ENCODE data around the gene TBC1D13. TPM values are rescaled to one million over a fixed set of nuclear protein-coding genes. Genes with fewer than 3 reads are reported as not detected.
"Not testable (repeated sequence)": the region's sequence is repeated elsewhere in the genome, so short reads cannot be mapped to it uniquely, and the experiment has no call there.

Gene TBC1D13
- total RNA-seq, 1 donor from 2014 or later: 23.0 TPM

GRCh38 chr9:128781187-128782070, 5.6 kb upstream of the TBC1D13 start:
- intact Hi-C loops (cut with micrococcal nuclease): no loop called here

- intact Hi-C loops (cut with micrococcal nuclease): no loop called here
Observed at GRCh38 chr9:128782669-128783068, 4.4 kb upstream of the TBC1D13 start.

DNA sequence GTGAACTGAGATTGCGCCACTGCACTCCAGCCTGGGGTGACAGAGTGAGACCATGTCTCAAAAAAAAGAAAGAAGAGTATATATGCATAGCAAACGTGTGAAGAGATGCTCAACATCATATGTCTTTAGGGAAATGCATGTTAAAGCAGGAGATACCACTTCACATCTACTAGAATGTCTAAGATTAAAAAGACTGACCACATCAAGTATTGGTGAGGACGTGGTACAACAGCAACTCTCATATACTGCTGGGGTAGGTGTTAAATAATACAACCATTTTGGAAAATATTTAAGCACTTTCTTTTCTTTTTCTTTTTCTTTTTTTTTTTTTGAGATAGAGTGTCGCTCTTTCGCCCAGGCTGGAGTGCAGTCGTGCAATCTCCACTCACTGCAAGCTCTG, 1.6 kb upstream of the TBC1D13 start:
- intact Hi-C loops (cut with micrococcal nuclease): loop anchor here (5.0 kb wide), 1 partner anchor 98 kb away; the partner anchor contains the start of gene SET

- intact Hi-C loops (cut with micrococcal nuclease): loop anchor here (1.0 to 5.0 kb wide), 10 partner anchors 16 to 447 kb away; partner anchors contain the start of genes DOLK, ENDOG, KYAT1 and MIGA2
Observed at GRCh38 chr9:128787659-128788058, 606 bp downstream of the TBC1D13 start.

DNA sequence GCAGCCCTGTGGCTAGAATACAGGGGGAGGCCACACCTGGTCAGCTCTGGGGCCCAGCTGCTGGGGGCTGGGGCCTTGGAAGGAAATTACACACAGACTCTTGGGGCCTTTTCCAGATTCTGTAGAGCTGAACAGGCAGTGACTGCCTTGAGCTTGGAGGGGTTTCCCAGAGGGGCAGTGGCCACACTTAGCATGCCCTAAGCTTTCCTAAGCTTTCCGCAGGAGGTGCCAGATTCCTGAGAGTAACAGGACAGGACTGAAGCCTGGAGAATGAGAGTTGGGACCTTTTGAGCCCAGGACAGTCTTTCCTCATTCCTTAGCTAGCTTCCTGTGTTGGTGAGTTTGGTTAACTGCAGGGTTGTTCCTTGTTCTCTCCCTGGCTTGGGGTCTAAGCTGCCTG, 1.4 kb downstream of the TBC1D13 start:
- intact Hi-C loops (cut with micrococcal nuclease): loop anchor here (5.0 kb wide), 1 partner anchor 101 kb away; the partner anchor contains the start of gene SET

DNA sequence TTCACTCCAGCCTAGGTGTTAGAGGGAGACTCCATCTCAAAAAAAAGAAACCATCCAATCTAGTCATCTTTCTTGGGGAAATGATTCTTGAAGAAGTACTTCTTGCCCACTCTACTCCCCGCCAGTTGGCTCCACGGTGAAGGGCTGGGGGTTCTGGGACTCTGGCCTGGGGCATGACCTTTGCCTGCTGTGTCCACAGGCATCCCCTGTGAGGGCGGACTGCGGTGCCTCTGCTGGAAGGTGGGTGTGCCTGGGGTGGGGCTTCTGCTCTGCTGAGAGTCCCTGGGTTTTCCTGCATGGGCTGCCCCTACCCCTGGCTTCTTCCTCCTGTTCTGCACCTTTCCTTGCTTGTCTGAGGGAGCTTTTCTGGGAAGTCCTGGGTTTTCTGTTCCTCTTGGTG, 3.5 kb downstream of the TBC1D13 start:
- intact Hi-C loops (cut with micrococcal nuclease): no loop called here

DNA sequence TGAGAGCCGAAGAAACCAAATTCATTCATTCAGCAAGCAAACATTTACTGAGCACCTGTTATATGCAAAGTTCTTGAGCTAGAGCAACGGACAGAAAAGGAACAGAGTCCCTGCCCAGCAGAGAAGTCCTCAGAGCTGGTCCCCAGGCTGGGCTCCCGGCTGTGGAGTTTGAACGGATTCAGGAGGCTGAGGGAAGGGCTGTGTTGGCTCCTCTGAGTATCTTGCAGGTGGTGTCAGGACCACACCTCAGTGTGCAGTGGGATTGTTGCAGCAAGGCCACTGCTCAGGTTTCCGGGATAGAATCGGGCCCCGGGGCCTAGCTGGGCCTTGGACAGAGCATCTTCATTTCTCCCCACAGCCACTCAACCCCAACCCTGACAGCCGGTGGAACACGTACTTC, 5.1 kb downstream of the TBC1D13 start:
- intact Hi-C loops (cut with micrococcal nuclease): no loop called here

DNA sequence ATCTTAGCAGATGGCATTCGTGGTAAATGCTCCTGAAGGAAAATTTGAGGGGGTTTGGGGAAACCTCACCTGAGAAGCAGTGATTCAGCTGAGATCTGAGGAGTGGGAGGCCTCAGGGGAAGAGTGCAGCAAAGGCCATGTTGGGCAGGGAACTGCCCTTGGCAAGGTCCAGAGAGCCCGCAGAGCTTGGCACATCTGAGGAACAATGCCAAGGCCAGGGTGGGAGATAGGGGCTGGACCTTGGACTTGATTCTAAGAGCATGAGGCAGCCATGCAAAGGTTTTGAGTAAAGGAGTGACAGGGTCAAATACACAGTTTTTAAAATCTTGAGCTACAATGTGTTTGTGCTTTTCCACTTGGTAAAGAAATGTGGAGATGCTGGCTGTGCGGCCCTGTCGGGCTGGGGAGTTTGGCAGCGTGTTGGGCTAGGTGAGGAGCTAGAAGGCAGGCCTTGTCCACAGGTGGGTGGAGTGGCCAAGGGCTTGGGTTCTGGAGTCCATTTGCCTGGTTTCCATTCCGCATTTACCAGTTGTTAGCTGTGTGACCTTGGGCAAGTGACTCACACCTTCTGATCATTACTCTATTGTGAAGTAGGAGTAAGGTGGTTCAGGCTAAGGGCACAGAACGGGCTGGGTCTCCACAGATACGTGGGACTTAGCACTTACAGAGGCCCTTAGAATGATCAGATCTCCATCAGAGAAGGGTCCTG, 6.1 kb downstream of the TBC1D13 start:
- intact Hi-C loops (cut with micrococcal nuclease): no loop called here

GRCh38 chr9:128794961-128795360, 7.9 kb downstream of the TBC1D13 start:
- intact Hi-C loops (cut with micrococcal nuclease): not testable (repeated sequence)

GRCh38 chr9:128798896-128799295, 11.8 kb downstream of the TBC1D13 start:
- intact Hi-C loops (cut with micrococcal nuclease): no loop called here

DNA sequence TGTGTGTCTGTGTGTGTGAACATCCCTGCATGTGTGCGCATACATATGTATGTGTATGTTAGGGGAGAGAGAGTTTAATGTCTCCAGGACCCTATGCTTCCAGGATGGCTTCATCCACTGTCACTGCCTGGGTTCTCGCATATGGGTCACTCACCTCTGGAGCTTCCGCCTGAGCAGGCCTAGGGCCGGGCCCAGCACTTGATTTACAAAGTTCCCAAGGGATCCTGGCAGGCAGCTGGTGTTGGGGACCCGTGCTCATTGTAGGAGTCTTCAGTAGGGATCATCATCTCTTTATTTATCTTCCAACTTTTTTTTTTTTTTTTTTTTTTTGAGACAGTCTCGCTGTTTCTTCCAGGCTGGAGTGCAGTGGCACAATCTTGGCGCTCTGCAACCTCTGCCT, 13.0 kb downstream of the TBC1D13 start:
- intact Hi-C loops (cut with micrococcal nuclease): no loop called here

DNA sequence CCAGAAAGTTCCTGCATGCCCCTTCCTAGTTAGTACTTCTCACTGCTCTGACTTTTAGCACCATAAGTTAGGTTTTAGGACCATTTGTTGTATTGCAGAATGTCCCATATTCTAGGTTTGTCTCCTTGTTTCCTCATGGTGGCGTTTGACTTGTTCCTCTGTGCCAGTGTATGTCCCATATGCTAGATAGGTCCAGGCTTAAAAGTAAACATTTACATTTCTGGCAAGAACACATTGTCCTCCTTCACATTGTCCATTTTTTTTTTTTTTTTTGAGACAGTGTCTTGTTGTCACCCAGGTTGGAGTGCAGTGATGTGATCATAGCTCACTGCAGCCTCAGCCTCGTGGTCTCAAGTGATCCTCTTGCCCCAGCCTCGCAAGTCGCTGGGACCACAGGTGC, 15.4 kb downstream of the TBC1D13 start:
- intact Hi-C loops (cut with micrococcal nuclease): no loop called here

- intact Hi-C loops (cut with micrococcal nuclease): no loop called here
Observed at GRCh38 chr9:128805661-128806060, 18.6 kb downstream of the TBC1D13 start.

- intact Hi-C loops (cut with micrococcal nuclease): no loop called here
Observed at GRCh38 chr9:128807827-128808226, 20.8 kb downstream of the TBC1D13 start.

DNA sequence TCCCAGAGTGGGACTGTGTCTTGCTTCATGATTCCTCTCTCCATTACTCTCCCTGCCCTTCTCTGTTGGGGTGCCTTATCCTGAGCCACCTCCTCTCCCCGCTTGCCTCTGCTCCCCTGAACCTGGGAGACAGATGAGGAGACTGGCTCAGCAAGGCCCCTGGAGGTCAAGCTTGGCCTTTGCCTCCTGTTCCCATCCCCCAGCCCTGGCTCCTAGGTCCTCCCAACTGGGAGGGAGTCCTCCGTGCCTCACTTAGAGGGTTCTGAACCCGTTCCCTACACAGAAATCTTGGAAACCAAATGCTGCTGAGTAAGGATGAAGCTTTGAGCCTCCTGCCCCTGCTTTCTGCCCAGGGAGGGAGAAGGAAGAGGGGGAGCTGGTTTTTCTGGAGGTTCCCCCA, 21.5 kb downstream of the TBC1D13 start:
- intact Hi-C loops (cut with micrococcal nuclease): no loop called here

DNA sequence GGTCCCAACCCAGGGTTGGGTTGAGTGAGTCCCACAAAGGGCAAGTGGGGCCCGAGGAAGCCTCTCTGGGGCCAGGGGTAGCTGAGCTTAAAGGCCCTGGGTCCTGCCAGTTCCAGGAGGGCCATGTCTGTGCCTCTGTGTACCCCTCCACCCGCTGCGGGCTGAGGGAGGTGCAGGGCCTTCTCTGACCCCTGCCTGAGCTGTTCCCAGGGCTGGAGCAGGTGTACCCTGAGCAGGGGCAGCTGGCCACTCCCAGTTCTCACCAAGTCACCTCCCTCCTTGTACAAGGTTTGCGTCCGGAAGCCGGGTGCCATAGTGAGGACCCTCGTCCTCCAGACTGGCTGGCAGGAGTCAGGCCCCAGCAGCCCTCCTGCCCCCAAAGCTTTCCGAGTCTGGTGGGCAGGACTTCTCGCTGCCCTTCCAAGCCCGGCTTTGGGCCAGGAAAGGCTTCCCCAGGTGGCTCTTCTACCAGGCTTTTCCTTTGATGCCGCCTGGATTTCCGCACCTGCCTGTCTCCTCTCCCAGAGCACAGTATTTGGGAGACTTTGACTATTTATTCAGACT, 22.1 kb downstream of the TBC1D13 start:
- intact Hi-C loops (cut with micrococcal nuclease): no loop called here

- intact Hi-C loops (cut with micrococcal nuclease): no loop called here
Observed at GRCh38 chr9:128809831-128810230, 22.8 kb downstream of the TBC1D13 start.

GRCh38 chr9:128810873-128811272, 23.8 kb downstream of the TBC1D13 start:
- intact Hi-C loops (cut with micrococcal nuclease): no loop called here

GRCh38 chr9:128818099-128818838, 31.2 kb downstream of the TBC1D13 start, which contains the start of gene ENDOG:
ENDOG (plus strand) TSS chr9:128818500; CDS start chr9:128818685, 185 bp downstream.
- intact Hi-C loops (cut with micrococcal nuclease): loop anchor here (1.0 to 5.0 kb wide), 15 partner anchors 11 to 594 kb away; partner anchors contain the start of genes DOLK, GLE1, LRRC8A and MIGA2

DNA sequence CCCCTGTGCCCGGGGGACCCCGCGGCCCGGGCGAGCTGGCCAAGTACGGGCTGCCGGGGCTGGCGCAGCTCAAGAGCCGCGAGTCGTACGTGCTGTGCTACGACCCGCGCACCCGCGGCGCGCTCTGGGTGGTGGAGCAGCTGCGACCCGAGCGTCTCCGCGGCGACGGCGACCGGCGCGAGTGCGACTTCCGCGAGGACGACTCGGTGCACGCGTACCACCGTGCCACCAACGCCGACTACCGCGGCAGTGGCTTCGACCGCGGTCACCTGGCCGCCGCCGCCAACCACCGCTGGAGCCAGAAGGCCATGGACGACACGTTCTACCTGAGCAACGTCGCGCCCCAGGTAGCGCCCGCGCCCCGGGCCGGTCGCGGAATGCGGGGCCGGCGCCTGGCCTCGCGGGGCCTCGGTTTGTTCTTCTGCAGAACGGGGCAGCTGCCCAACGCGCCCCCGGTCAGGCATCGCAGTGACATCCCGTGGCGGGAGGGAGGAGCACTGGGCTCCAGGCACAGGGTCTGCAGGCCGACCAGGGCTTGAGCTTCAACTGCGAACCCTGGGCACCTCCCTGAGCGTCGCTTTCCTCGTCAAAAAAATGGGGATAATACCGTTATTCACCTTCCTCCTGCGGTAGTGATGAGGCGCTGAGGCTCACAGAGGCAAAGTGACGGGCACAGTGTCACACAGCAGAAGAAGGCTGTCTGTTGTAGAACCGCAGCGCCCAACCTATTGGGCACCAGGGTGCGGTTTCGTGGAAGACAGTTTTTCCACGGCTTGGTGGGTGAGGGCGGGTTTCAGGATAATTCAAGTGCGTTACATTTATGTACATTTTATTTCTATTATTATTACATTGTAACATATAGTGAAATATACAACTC, 32.0 kb downstream of the TBC1D13 start:
- intact Hi-C loops (cut with micrococcal nuclease): loop anchor here (1.0 to 5.0 kb wide), 15 partner anchors 10 to 593 kb away; partner anchors contain the start of genes DOLK, GLE1, LRRC8A and MIGA2

Measured in T-helper 1 cell treated with Interleukin-12 subunit alpha and Interleukin-12 subunit beta and Interleukin-4 antibody, amounts not matched to agents 30 ng/mL and 1 ng/mL, for 36 hours (primary cell).